GM19328 (cell line): Measurements from ENCODE around the gene NPTXR.

ENCODE experiments used
- ATAC-seq: cut with Tn5 transposase; IDR thresholded peaks from one replicate; pipeline ENCODE4 v1.9.1; 2021; ENCODE audit warnings: mild to moderate bottlenecking, moderate library complexity; ENCODE audit not compliant: unreplicated experiment

NPTXR gene

GRCh38 chr22:38853196-38853651 lies 9.4 kb upstream of the NPTXR start:
- no peak for ATAC-seq

DNA sequence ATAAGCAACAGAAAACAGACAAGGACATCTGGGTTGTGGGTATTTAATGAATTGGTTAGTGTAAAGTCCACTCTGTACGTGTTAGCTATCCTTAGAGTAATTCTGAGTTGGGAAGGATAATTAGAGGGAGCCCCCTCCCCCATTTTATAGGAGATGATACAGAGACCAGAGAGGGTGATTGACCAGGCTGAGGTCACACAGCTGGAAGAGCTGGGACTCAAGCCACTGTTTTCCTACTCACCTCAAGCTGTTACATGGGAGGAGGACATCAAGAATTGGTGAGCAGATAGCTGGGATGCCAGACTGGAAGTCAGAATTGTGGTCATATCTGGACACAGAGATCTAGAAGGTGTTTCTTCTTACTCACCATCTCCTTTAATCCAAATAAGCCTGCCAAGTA lies 8.7 kb upstream of the NPTXR start:
- ATAC-seq = no peak

DNA sequence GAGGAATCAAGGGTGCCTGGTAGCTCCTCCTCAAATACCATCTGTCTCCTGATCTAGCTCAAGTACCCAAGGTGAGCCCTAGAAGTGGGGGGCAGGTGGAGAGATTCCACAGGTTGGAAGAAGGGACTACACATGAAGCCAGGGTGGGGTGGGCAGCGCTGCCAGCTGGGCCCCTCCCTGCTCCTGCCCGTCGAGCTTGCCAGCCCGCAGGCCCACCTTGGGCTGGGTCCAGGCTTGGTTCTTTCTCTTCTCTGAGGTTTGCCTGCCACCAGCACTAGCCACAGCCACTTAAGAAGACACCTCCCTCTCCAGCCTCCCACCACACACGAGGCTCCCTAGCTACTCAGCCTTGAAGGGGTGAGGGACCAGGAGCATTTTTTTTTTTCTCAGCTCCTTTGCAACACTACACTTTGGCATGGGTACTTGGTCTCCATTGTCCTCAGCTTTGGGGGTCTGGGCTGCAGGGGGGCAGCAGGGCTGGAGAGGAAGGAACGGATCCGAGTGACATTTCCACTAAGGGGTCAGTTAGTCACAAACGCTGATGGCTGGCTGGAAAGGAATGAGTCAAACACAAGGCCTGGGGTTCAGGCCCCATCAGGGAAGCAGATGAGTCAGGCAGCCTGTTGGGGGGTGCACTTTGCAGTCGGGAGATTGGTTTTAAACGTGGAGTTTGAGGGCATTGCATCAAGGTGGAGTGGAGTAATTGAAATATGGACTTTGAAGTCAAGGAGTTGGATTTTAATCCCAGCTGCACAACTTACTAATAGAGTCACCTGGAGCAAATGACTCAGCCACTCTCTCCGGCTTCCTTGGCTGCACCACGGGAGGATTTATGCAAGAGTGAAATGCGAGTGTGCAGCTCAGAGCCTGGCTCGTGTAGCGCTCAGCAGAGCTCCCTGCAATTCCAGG lies 7.4 kb upstream of the NPTXR start:
- ATAC-seq = no peak

GRCh38 chr22:38850399-38850798 lies 6.6 kb upstream of the NPTXR start:
- ATAC-seq = no peak

DNA sequence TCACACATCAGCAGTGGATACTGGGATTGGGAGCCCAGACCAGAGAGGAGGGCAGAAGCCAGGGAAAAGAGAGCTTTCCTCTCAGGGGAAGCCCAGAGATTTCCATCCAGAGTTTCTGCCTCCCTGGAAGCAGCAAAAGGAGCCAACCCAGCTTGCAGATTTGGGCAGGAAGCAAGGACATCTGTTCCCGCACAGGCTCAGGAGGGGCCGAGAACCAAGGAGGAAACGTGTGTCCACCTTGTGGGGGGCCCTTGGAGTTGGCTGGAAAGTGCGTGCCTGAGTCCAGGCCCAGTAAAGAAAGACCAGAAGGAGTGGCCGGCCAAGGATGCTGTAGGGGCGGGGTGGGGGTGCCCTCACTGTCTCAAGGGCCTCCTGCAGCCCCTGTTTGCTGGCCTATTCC lies 6.0 kb upstream of the NPTXR start:
- ATAC-seq = no peak

DNA sequence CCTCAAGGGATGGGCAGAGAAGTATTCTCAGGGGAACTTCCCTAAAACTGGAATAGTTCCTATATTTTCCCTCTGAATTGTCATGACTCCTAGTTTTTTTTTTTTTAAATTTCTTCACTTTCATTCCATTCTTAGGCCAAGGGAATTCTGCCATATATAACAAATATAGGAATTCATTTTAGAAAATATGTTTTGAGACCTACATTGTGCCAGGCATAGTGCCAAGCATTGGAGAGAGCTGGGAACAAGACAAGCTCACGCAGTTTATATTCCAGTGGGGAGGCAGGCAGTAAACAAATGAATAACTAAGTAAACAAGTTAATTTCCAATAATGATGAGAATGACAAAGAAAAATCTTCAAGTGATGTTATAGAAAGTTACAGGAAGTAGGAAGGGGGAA lies 2.6 kb upstream of the NPTXR start:
- ATAC-seq = no peak

DNA sequence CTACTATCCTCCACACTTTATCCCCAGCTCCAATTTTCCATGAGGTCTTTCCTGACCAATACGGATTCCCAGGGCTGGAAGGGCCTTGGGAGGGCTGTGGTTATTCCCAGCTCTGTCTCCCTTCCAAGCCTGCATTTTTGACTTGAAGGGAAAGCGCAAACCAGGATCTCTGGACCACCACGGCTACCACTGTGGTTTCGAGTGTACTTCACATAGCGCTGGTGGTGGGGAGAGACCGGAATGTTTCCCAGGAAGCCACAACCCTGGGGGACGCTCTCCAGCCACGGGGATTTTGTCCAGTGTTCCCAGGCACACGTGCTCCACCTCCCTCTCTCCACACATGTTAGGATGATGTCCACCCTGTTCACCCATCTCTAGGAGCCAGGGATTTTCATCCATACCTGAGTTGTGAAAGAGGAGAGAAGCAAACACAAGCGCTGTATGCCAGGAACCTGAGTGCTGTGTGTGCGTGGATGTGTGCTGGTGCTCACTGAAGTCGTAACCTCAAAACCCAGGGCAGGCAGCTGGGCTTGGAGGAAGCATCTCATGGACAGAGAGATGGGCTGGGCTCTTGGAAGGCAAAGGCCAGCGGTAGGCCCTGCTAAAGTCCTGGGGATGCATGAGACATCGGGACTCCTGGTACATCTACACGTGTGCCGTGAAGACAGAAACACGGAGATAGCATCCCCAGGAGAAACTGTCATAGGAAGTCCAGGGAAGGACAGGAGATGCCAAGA lies 1.3 kb upstream of the NPTXR start:
- no peak for ATAC-seq

- ATAC-seq = no peak
Observed at GRCh38 chr22:38844315-38845003, 631 bp upstream of the NPTXR start.

DNA sequence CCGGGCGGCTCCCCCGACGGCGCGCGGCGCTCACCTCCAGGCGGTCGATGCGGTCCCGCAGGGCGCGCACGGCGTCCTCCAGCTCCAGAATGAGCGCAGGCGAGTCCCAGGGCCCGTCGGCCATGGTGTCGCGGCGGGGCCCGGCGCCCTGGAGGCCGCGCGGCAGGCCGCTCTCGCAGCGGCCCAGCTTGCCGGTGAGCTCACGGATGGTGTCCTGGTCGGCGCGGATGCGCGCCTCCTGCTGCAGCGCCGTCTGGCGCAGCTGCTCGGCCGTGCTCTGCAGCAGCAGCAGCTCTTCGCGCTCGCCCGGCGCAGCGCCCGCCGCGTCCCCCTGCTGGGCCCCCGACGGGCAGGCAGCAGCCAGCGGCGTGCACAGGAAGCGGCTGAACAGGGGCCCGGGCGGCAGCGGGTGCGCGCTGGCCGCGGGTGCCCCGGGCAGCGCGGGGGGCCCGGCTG lies 599 bp downstream of the NPTXR start:
- no peak for ATAC-seq

- ATAC-seq = no peak
Observed at GRCh38 chr22:38842512-38843200, 1.2 kb downstream of the NPTXR start.

- no peak for ATAC-seq
Observed at GRCh38 chr22:38841635-38842034, 2.2 kb downstream of the NPTXR start.

DNA sequence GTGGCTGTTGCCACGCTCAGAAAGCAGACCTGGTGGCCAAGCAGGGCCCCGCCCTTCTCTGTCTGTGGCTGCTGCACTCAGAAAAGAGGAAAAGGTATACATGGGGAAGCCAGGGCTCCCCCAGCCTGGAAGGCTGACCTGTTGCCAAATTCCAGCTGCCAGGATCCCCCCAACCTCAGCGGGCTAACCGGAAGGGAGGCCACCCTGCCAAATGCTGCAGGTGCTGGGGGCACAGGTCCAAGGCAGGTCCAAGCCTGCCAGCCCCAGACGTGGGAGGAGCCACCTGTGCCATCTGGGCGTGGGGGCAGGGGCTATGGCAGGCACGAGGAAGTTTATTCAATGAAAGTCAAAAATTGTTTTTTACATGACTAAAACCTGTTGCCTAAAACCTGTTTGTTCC lies 2.6 kb downstream of the NPTXR start:
- no peak for ATAC-seq

DNA sequence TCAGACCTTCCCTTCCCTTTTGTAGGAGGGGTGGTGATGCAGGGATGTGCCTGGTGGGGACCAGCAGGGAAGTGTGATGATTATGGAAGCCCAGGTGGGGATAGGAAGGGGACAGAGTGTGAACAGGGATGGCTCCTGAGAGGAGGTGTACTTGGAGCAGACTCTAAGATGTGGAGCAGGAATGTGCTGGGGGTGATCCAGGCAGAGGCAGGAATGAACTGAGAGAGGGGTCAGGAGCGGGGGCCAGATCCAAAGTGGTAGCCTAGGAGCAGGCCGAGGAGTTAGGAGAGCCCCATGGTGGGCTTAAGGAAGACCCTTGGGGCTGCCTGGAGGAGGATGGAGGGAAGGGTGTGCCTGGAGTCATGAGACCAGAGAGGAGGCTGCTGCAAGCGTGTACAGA lies 3.7 kb downstream of the NPTXR start:
- no peak for ATAC-seq

- ATAC-seq = no peak
Observed at GRCh38 chr22:38839686-38840085, 4.1 kb downstream of the NPTXR start.

GRCh38 chr22:38837414-38837928 lies 6.4 kb downstream of the NPTXR start:
- ATAC-seq = no peak

GRCh38 chr22:38835888-38836301 lies 7.9 kb downstream of the NPTXR start:
- ATAC-seq = no peak

DNA sequence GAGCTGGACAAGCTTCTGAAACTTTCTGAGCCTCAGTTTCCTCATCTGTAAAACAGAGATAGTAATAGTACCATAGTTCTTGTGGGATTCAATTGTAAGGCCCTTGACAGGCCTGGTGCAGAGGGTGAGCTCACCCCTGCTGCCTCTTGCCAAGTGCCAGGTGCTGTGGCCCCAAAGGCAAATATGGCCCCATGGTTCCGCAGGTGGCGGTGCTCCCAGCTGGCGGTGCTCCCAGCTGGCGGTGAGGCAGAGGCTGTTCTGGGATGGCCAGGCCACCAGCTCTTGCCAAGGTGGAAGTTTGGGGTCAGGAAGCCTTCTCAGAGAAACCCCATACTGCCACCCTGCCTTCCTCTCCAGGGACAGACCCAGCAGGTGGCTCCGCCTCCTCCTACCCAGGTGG lies 8.8 kb downstream of the NPTXR start:
- no peak for ATAC-seq

DNA sequence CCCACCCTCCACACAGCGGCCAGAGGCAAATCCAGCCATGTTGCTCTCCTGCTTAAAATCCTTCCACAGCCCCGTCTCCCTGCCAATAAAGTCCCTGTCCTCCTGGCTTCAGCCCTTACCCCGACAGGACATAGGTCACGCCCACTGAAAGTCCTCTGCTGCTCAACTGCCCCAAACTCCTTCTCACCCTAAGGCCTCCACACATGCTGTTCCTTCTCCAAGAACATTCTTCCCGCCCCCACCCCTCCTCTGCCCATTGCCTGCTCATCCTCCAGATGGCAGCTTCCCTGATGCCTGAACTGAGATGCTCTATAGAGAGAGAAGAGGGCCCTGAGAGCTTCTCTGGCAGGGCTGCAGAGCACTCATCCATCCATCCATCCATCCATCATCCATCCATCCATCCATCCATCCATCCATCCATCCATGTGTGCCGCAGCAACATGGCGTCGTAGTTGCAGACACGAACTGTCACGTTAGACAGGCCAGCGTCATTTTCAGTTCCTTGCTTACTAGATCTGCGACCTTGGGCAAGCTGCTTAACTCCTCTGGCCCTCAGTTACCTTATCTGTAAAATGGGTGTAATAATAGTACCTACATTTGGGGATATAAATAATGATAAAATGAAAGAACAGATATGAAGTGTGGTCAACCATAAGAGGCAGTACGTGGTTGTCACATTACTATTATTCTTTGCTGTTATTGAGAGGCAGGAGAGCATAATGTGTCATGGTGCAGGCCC lies 9.4 kb downstream of the NPTXR start:
- ATAC-seq = no peak

DNA sequence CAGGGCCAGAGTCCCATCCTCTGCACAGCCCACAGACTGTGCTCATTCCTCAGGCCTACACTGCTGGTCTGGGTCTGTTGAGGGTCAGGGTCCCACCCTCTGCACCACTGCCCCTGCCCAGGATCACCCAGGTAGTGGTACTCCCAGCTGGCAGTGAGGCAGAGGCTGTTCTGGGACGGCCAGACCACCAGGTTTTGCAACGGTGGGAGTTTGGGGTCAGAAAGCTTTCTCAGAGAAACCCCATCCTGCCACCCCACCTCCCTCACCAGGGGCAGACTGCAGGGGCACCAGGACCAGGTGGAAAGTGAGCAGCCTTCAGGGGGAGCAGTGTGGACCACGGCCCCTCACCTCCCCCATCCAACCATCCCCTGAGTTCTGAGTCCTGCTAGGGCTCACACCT lies 10.8 kb downstream of the NPTXR start:
- no peak for ATAC-seq
